ENCODE measurements around the gene NPPB.

NPPB gene

GRCh38 chr1:11833497-11833896, 25.2 kb downstream of the NPPB start:
- DNase-seq (ENCODE audit: low read depth) = no peak

- no peak for DNase-seq (ENCODE audit: low read depth)
Measured at GRCh38 chr1:11831945-11832725, 26.6 kb downstream of the NPPB start.

- no peak for DNase-seq (ENCODE audit: low read depth)
Measured at GRCh38 chr1:11828511-11828910, 30.2 kb downstream of the NPPB start.

- no peak for DNase-seq (ENCODE audit: low read depth)
Measured at GRCh38 chr1:11826946-11827345, 31.8 kb downstream of the NPPB start.

- no peak for DNase-seq (ENCODE audit: low read depth)
Measured at GRCh38 chr1:11825131-11825530, 33.6 kb downstream of the NPPB start.

GRCh38 chr1:11823366-11824137, 35.2 kb downstream of the NPPB start:
- DNase-seq (ENCODE audit: low read depth) = no peak

GRCh38 chr1:11822091-11822490, 36.7 kb downstream of the NPPB start:
- no peak for DNase-seq (ENCODE audit: low read depth)

- DNase-seq (ENCODE audit: low read depth) = no peak
Measured at GRCh38 chr1:11817192-11817591, 41.6 kb downstream of the NPPB start.

- no peak for DNase-seq (ENCODE audit: low read depth)
Measured at GRCh38 chr1:11813021-11813420, 45.7 kb downstream of the NPPB start.
